Superior temporal gyrus (tissue), 1 donor: ENCODE measurements around the gene MAGI2.
A peak's percentile ranks its signal among the peaks of the same experiment; 100 is the strongest.
"Not testable (repeated sequence)": the region's sequence is repeated elsewhere in the genome, so short reads cannot be mapped to it uniquely, and the experiment has no call there.

Source experiments
- DNase-seq: peaks from one replicate; pipeline ENCODE4 v3.0.0-alpha.2; 2016; ENCODE audit errors: extremely low spot score

Gene MAGI2

GRCh38 chr7:79451580-79451979 lies 1.9 kb downstream of the MAGI2 start:
- DNase-seq = peak; percentile 45

- DNase-seq = not testable (repeated sequence)
Observed at GRCh38 chr7:79442766-79443165, 10.7 kb downstream of the MAGI2 start.

- no peak for DNase-seq
Observed at GRCh38 chr7:79436378-79436777, 17.1 kb downstream of the MAGI2 start.

- no peak for DNase-seq
Observed at GRCh38 chr7:79434867-79435266, 18.6 kb downstream of the MAGI2 start.

- no peak for DNase-seq
Observed at GRCh38 chr7:79434098-79434497, 19.4 kb downstream of the MAGI2 start.

- DNase-seq = peak; percentile 42
Observed at GRCh38 chr7:79430391-79430790, 23.1 kb downstream of the MAGI2 start.

GRCh38 chr7:79425665-79426064 lies 27.8 kb downstream of the MAGI2 start:
- DNase-seq = peak; percentile 86

GRCh38 chr7:79421751-79422150 lies 31.7 kb downstream of the MAGI2 start:
- DNase-seq = peak; percentile 83

GRCh38 chr7:79420464-79420863 lies 33.0 kb downstream of the MAGI2 start:
- DNase-seq = peak; percentile 84

- DNase-seq = no peak
Observed at GRCh38 chr7:79414910-79415309, 38.6 kb downstream of the MAGI2 start.

- DNase-seq = peak; percentile 78
Observed at GRCh38 chr7:79412915-79413314, 40.6 kb downstream of the MAGI2 start.

- DNase-seq = peak; percentile 68
Observed at GRCh38 chr7:79412438-79412837, 41.0 kb downstream of the MAGI2 start.

GRCh38 chr7:79410345-79410744 lies 43.1 kb downstream of the MAGI2 start:
- no peak for DNase-seq

- peak; percentile 67 for DNase-seq
Observed at GRCh38 chr7:79407351-79407750, 46.1 kb downstream of the MAGI2 start.

- DNase-seq = peak; percentile 55
Observed at GRCh38 chr7:79406371-79406770, 47.1 kb downstream of the MAGI2 start.

- DNase-seq = no peak
Observed at GRCh38 chr7:79405368-79405767, 48.1 kb downstream of the MAGI2 start.

GRCh38 chr7:79403879-79404278 lies 49.6 kb downstream of the MAGI2 start:
- no peak for DNase-seq

- DNase-seq = peak; percentile 71
Observed at GRCh38 chr7:79403451-79403850, 50.0 kb downstream of the MAGI2 start.

- DNase-seq = no peak
Observed at GRCh38 chr7:79401254-79401653, 52.2 kb downstream of the MAGI2 start.

- DNase-seq = peak; percentile 35
Observed at GRCh38 chr7:79400222-79400621, 53.2 kb downstream of the MAGI2 start.

GRCh38 chr7:79398138-79398749 lies 55.2 kb downstream of the MAGI2 start:
- DNase-seq = peak; percentile 52

- no peak for DNase-seq
Observed at GRCh38 chr7:79386688-79387422, 66.6 kb downstream of the MAGI2 start.

GRCh38 chr7:79381921-79382320 lies 71.5 kb downstream of the MAGI2 start:
- no peak for DNase-seq
